ENCODE data around the gene GALNT18.

GALNT18 gene

DNA sequence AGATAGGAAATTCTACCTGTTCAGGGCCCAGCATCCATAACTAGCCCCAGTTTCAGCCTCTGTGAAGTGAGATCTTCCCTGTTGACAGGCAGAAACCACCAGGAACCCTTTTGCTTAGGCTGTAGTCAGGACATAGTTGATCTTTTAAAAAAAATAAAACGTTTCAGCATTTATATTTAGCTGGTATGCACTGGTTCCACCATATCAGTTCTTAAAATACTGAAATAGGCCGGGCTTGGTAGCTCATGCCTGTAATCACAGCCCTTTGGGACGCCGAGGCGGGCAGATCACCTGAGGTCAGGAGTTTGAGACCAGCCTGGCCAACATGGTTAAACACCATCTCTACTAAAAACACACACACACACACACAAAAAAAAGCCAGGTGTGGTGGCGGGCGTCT lies 35.3 kb downstream of the GALNT18 start:
- no peak for DNase-seq (ENCODE audit: low spot score)

DNA sequence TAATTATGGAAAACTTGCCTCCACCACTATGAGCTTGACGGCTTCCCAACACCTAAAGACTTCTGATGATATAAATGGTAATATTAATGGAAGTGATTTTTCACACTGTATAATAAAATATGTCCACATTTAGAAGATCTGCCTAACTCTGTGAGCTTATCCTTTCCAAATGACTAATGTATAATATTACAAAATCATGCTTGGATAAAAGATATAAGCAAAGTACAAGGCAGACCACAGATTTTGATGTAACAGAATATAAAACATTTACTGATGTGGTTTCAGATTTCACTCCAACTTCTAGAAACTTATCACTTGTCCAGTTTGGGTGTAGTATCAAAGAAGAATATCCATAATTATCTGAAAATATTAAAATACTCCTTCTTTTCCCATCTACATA lies 36.9 kb downstream of the GALNT18 start:
- DNase-seq (ENCODE audit: low spot score): no peak

DNA sequence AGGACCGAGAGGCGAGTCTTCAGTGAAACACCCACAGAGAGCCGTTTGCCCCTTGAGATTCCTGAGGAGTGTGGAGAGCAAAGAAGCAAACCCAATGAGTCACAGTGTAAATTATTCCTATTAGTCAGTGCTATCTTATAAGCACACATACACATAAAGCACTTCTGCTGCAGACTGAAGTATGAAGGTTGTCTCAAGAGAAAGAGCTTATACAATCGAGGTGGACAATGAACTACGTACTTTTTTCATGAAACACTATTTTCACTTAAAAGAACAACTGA lies 37.3 kb downstream of the GALNT18 start:
- DNase-seq (ENCODE audit: low spot score): peak; percentile 36

DNA sequence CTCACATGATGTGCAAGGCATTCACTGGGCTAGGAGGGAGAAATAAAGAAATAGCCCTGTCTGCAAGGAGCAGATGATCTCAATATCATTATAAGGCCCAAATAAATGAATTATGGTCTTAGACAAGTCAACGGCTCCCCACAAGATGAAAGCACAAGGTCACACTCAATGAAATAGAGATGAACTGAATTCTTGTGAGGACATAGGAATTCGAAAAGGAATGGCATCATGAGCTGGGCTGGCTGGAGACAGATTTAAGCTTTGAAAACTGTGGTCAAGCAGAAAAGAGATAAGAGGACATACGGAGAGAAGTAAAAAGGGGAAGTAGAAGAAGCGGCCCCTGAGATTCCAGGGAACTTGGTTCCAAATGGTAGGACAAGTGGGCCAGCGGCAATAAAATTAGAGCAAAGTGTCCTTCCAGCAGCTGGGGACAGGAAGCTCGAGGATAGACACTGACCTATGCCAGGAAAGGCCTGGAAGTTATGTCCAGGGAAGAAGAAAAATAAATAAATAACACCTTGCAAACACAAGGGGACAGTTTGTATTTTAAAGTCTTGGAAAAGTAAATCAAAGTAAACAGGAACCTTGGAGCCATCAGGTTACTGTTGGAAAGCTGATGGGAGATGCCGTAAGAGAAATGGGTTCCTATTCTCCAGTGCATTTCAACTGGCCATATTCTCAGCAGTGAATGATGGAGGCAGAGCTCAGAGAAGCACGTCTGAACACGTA lies 37.8 kb downstream of the GALNT18 start:
- no peak for DNase-seq (ENCODE audit: low spot score)

DNA sequence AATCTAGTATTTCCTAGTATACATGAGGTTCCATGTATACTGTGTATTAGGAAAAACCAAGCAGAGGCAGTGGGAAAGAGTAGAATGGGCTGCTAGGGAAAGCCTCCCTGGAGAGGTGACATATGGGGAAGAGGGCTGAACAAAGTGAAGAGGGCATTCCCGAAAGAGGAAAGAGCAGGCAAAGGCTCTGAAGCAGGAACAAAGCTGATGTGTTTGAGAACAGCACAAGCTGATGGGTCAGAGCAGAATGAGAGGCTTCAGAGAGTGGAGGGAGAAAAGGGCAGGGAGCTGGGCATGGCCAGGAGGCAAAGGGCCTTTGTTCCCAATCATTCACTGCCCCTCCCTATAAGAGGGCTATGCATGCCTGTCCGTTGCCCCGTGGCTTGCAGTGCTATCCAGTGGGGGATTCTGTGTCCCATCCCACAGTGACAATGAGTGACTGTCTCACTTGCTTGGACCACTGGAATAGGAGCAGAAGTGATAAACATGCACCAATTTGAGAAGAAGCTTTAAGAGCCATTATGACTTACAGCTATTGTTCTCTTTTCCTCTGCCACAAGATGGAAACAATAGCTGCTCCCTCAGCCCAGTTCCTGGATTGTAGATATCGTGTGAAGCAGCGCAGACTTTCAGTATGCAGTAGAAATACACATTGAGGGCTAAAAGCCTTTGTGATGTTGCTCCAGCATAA lies 39.6 kb downstream of the GALNT18 start:
- DNase-seq (ENCODE audit: low spot score): no peak

DNA sequence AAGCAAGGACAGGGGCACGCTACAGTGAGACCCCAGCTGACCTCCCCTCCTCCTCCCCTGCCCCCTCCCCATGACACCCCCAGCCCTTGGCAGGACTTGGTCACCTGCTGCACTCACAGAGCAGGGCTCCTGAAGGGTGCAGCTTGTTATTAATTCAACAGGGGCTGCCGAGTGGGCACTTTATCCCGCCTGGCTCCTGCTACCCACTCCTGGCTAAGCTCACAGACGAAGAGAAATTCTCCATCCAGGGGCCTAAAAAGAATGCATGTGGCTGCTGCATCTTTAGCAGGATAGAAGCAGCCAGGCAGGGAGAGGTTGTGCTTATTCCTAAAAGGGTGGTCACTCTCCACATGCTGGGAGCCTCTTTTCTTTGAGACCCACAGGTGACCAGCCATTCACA lies 40.3 kb downstream of the GALNT18 start:
- DNase-seq (ENCODE audit: low spot score): no peak

DNA sequence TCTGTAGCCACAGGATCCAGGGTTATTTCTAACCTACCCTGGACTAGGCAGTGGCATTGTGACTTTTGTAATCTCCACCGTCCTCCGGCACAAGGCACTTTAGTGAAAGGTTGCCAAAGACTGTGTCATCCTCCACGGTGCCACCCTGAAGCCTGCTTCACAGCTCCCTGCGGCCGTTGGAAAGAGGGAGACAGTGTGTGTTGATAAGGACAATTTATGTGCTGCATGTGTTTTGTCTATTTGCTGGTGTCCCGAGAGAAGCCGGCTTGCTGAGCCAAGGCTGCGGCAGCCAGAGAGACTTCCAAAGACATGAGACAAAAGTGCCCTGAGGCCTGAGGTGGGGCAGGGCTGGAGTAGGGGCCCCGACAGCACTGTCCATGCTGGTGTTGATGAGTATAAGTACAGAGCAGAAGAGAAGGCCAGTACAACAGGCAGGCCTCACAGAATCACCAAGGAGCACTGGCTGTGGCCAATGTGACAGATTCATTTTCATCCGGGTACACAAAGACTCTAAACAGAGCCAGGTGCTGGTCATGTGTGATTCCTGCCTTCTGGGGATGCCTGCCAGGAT lies 40.9 kb downstream of the GALNT18 start:
- no peak for DNase-seq (ENCODE audit: low spot score)

DNA sequence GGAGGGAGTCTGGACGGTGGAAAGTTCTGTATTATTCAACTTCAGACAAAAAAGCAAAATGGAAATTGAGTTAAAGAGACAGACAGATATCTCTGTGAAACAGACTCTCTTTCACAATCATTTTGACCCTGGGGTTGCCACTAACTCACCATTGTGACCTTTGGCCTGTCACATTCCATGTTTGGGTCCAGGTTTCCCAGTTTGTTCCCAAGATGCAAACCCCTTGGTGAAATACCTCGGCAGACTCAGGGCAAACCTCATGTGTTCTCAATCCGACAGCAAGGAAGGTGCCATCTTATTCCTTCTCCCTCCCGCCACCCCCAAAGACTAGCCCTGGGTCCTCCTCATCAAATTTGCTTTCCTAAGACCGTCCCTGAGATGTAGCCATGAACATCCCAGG lies 41.8 kb downstream of the GALNT18 start:
- no peak for DNase-seq (ENCODE audit: low spot score)

DNA sequence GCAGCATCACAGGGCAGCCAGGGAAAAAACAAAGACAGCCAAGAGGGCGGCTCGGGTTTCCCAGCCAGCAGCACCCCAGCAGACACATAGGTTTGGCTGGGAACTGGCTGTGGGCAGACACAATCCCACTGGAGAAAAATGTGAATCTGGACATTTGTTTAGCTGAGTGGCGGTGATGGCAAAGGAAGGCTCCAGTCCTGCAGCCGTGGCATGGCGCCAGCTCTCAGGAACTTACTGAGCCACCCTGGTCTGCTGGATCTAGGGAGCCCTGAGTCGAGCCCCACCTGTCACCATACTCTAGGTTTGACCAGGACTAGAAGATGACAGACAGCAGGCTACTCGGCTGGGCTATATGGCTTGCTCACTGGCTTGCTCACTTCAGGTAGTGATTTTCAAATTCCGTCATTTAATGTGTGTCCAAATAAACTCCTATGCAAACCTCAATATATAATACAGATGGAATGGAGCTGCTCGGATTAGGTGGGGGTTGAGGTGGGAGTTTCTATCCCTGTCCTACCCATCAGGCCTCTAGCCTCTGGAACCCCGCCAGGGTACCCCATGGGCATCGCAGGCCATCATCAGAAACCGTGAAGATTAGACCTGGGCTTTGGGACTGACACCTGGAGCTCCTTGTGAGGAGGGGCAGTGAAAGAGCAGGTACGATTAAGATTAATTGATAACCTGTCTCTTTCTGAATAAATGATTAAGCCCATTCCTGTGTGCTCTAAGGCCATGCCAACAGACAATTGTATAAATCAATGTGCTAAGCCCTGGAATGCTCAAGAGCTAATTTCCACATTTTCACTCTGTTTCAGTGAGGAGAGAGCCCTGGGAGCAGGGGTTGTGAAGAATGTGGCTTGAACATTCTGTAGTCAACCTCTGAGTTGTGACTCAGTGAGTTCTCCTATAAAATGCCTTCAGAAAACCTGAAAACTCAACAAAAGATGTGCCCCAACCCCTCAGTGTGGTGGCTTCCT lies 42.5 kb downstream of the GALNT18 start:
- DNase-seq (ENCODE audit: low spot score): no peak

DNA sequence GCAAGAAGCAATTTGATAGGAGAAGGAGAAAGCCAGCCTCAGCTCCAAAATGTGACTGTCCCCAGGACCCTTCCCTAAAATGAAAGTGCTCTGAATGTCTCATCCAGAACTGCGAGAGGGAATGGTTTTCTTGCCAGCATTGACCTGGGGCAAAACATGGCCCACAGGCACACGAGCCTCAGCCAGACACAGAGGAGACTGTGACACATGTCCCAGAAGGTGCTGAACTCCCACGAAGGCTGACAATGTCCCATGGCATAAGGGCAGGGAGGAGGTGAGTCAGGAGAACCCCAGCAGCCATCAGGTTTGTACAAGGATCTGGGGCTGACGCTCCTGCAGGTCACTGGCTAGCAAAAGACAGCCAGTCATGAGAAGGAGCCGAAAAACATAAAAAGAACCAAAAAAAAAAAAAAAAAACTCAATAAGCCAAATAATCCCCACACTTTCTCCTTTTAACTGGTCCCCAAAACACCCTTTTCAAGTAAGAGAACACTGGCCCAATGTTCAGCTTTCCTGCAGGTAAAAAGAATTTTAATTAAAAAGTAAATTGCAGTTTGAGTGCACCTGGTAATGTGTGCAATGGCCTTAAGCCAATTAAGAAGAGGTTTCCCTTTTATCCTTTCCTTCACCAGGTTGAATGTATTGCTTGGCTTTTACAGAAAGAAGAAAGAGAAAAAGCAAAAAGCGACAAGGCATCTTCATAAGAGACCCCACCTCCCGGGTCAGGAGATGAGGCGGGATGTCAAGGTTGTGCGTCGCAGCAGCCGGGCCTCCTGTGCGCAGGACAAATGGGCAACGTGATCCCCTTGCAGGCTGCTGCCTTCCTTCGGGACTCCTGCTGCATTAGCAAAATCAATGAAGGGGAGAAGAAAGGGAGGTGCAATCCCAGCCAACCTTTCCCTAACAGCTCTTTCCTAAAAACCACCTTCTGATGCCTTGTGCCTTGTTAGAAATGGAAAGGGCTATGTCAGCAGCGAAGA lies 43.6 kb downstream of the GALNT18 start:
- no peak for DNase-seq (ENCODE audit: low spot score)

DNA sequence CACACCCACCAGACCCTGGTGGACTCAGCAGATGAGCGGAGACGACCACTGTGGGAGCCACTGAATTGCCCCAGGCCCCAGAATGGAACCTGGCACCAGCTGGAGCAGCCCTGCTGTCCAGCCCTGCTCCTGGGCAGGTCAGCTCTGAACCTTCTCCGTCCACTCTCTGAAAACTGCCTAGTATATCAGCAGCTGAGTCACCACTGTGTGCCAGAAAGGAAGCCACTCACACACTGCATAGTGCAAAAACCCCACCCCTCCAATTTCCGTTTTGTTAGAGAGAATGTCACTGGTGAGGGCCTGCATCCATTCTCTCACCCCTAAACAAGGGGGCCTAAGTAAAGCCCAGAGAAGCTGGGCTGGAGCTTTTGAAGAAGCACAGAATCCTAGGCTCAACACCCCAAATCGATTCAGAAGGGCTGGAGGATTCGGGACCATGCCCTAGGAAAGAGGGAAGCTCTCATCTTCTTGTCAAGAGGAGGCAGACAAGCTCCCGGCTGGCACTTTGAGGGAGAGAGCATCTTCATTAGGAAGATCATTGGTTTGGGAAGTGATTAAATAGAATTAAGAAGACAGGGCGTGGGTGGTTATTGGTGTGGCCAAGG lies 44.5 kb downstream of the GALNT18 start:
- no peak for DNase-seq (ENCODE audit: low spot score)

DNA sequence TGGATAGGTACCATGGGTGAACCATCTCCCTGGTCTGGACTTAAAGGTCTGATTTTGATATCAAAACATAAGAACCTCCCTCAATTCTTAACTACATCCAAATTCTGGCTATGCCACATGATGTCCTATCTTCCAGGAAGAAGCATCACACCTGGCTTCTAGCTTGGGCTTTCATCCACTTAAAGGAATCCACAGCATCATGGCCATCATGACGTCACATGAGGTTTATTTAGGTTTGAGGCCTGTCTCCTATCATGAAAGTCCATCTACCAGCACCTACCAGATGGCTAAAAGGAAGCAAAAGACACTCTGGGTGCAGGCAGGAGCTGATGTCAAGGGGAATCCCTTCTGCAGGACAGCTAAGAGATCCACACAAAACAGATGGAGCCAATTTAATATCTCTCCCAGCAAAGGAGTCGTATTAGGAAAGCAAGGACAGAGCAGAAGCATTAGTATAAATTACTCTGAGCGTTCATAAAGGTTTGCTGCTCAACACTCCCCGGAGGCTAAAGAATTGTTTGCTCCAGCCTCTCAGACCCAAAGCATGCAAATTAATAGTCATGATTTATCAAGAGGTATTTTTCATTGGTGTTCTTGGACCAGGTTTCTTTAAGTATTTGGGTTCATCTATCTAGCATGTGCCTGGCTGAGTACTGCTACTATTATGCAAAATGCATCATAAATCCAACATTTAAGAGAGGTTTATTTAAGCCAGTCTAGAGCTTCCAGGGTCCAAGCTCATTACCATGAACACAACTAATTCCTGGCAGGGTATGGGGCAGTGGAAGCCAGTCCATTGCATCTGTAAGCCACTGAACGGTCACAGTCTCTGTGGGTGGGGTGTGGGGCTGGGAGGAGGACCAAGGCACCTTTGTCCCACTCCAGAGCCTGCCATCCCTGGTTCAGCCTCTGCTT lies 47.2 kb downstream of the GALNT18 start:
- DNase-seq (ENCODE audit: low spot score): no peak

DNA sequence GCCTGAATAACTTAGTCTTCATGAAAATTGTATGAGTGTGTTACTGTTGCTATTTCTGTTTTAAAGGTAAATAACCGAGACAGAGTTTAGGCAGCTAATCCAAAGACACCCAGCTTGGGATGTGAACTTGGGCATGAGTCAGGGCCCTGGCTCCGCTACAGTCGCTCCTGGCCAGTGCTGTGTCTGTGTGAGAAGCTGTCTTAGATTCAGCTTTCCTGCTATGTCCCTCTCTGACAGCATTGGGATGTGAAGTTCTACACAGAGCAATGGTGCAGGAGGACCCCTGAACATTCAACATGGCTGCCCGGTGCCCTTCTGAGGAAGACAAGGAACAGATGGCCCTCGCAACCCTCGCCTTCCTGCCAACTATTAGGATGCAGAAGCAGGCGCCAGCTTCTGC lies 49.4 kb downstream of the GALNT18 start:
- DNase-seq (ENCODE audit: low spot score): no peak

DNA sequence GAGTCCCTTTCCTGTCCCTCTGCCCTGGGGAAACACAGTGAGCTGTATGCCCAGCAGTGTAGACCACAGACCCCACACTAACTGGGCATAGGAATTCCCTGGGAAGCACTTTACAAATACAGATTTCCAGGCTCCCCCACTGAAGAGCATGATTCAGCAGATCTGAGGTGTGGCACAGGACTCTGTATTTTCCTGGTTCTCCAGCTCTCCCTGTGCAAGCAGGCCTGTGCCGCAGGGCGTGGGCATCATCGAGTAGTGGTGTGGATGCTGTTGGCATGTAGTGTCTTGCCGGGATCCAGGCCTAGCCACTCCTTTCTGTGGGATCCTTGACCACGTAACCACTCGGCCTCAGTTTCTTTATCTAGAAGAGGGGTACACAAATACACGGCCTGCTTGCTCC lies 49.9 kb downstream of the GALNT18 start:
- DNase-seq (ENCODE audit: low spot score): no peak

DNA sequence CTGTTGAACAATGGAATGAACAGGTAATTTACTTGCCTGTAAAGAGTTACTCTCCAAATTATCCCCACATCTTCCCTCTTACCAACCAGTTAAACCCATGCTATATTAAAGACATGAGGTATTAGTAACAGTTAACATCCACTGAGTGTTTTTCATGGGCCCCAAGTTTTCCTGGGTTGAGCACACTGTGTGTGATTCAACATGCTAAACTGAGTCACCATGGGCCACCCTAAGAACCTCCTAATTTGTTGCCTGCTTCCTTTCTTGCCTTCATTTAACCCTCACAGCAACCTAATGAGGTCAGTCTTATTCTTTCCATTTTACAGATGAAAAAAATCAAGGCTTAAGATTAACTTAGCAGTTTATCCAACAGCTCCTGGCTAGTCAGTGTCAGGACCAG lies 51.0 kb downstream of the GALNT18 start:
- no peak for DNase-seq (ENCODE audit: low spot score)

DNA sequence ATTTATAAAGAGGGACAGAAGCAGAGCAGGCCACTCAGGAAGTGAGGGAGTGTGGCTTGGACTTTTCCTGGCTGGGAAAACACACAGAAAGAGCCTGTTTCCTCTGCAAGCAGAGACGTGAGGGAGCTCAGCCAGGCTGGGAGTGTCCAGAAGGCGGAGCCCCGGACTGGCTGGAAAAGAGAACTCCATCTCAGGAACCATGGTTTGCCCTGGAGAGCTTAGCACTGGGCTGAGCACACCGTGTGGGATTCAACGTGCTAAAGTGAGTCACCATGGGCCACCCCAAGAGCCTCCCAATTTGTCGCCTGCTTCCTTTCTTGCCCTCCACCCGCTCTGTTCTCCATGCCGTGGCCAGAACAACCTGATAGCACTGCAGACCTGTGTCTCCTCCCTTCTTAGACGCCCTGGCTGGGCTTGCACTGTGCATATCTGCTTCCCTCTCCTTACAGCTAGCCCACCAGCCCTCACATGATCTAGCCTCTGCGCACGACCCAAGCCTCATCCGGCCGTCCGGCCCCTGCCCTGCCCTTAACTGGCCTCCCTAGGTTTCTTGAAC lies 51.8 kb downstream of the GALNT18 start:
- no peak for DNase-seq (ENCODE audit: low spot score)

DNA sequence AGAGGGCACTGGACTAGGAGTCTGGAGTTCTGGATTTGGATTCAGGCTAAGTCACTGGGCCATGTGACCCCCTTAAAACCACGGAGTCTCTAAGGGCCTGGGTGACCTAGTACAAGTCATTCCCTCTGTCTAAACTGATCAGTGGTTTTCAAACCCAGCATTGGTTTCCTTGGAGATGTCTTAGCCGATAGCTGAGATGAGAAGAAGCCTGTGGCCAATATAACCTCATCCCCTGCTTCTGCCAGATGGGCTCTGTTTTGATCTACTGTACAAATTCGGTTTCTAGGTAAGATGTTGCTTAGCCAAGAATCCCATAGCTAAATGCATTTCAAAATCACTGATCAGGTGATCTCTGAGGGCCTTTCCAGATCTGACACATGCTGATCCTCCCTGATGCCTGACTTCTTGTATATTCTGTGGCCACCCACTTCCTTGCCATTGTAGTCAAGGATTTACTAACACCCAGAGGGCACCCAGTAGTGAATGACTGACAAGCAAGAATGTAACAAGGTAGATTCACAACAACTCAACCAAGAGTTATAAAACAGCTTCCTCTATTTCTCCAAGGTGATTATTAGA lies 53.1 kb downstream of the GALNT18 start:
- no peak for DNase-seq (ENCODE audit: low spot score)

DNA sequence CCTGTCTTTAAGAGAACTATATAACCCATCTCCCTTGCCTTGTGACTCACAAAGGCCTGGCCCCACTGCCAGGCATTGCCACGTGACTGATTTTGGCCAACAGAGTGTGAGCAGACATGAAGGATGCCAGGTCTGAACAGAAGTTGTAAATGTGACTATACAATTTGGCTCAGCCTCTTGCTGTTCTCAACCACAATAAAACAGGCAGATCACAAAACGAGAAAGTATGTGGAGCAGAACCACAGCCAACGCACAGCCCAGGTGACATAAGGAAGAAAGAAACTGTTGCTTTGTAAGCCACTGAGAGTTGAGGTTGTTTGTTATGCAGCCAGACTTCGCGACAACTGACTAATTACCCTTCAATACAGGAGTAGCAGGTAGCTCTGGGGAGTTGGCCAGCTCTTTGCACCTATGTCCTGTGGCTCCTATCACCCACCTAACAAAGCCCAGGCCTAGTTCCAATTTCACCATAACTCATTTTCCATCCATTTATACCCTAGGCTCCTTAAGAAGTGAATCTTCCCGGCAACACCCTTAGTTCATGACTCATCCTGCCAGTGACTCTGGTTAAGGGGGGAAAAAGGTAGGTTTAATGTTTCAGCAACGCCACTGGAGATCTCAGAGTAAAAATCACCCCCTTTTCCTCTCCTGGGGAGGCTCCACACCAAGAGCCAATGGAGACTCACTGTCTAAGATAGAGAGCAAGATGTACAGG lies 53.7 kb downstream of the GALNT18 start:
- DNase-seq (ENCODE audit: low spot score): no peak

DNA sequence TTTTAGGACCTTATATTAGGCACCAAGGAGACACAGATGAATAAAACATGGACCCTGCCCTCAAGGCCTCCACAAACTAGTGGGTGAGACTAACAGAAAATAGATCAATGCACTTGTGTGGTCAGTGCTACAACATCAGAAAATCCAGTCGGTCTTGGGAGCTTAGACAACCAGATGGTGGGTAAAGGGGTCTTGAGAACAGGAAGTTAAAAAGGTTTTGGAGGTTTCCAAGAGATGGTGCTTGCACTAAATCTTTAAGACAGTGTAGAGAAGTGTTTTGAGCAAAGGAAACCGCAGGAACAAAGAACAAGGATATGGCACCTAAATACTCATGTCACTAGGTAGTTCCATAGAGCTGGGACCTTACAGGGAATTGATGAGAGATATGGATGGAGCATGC lies 56.2 kb downstream of the GALNT18 start:
- DNase-seq (ENCODE audit: low spot score): no peak
